IPS-18c (cell line): ENCODE results near the gene SIRPD.
"Not testable (repeated sequence)": the region's sequence is repeated elsewhere in the genome, so short reads cannot be mapped to it uniquely, and the experiment has no call there.

Experiments
- H3K4me3 ChIP-seq: 2 replicates; pipeline ENCODE4 v1.7.0; 2013; ENCODE audit warnings: low read depth, mild to moderate bottlenecking, low read length, moderate library complexity; ENCODE audit not compliant: insufficient read depth
- H3K9me3 ChIP-seq: one replicate; pipeline ENCODE4 v1.6.1; 2013; ENCODE audit warnings: mild to moderate bottlenecking, low read length, moderate library complexity; ENCODE audit not compliant: control insufficient read depth, insufficient read depth

SIRPD gene

GRCh38 chr20:1508574-1508973 lies 48.9 kb downstream of the SIRPD start:
- Histone ChIP-seq H3K4me3 (no peak overlapping the region), H3K9me3 (no peaks in the 10 kb centered on the region)

GRCh38 chr20:1507276-1507675 lies 50.2 kb downstream of the SIRPD start:
- H3K4me3 ChIP-seq = no peak overlapping the region
- H3K9me3 ChIP-seq = no peaks in the 10 kb centered on the region

GRCh38 chr20:1505871-1506270 lies 51.6 kb downstream of the SIRPD start:
- Histone ChIP-seq H3K9me3 (no peaks in the 10 kb centered on the region), H3K4me3 (no peak overlapping the region)

- Histone ChIP-seq H3K4me3 (no peak overlapping the region), H3K9me3 (no peaks in the 10 kb centered on the region)
Measured at GRCh38 chr20:1505361-1505760, 52.1 kb downstream of the SIRPD start.

- Histone ChIP-seq H3K9me3 (no peaks in the 10 kb centered on the region), H3K4me3 (no peak overlapping the region)
Measured at GRCh38 chr20:1503564-1504227, 53.8 kb downstream of the SIRPD start.

- Histone ChIP-seq H3K9me3 (no peaks in the 10 kb centered on the region), H3K4me3 (no peak overlapping the region)
Measured at GRCh38 chr20:1500496-1500895, 57.0 kb downstream of the SIRPD start.

- Histone ChIP-seq H3K4me3 (no peak overlapping the region), H3K9me3 (no peaks in the 10 kb centered on the region)
Measured at GRCh38 chr20:1499528-1500420, 57.7 kb downstream of the SIRPD start.

- H3K4me3 ChIP-seq, H3K9me3 ChIP-seq: not testable (repeated sequence)
Measured at GRCh38 chr20:1497371-1497770, 60.1 kb downstream of the SIRPD start.

GRCh38 chr20:1496930-1497329 lies 60.6 kb downstream of the SIRPD start:
- no peaks in the 10 kb centered on the region for H3K9me3 ChIP-seq
- no peak overlapping the region for H3K4me3 ChIP-seq

- Histone ChIP-seq H3K9me3 (no peaks in the 10 kb centered on the region), H3K4me3 (no peak overlapping the region)
Measured at GRCh38 chr20:1494436-1494835, 63.1 kb downstream of the SIRPD start.

GRCh38 chr20:1493536-1493935 lies 64.0 kb downstream of the SIRPD start:
- Histone ChIP-seq H3K9me3 (no peaks in the 10 kb centered on the region), H3K4me3 (no peak overlapping the region)

GRCh38 chr20:1491860-1492642 lies 65.5 kb downstream of the SIRPD start:
- no peaks in the 10 kb centered on the region for H3K9me3 ChIP-seq
- H3K4me3 ChIP-seq = no peak overlapping the region

GRCh38 chr20:1491281-1491840 lies 66.1 kb downstream of the SIRPD start, which contains the start of gene SIRPB2:
SIRPB2 (minus strand) TSS chr20:1491420; CDS start chr20:1491359, 61 bp downstream.
- Histone ChIP-seq H3K9me3 (no peaks in the 10 kb centered on the region), H3K4me3 (no peak within 1 kb of the TSS)

GRCh38 chr20:1490643-1491195 lies 66.8 kb downstream of the SIRPD start:
- H3K4me3 ChIP-seq = no peak overlapping the region
- no peaks in the 10 kb centered on the region for H3K9me3 ChIP-seq

- H3K9me3 ChIP-seq = no peaks in the 10 kb centered on the region
- H3K4me3 ChIP-seq = no peak overlapping the region
Measured at GRCh38 chr20:1489764-1490436, 67.6 kb downstream of the SIRPD start.

- Histone ChIP-seq H3K9me3 (no peaks in the 10 kb centered on the region), H3K4me3 (no peak overlapping the region)
Measured at GRCh38 chr20:1489325-1489724, 68.2 kb downstream of the SIRPD start.

GRCh38 chr20:1486566-1486965 lies 70.9 kb downstream of the SIRPD start:
- no peaks in the 10 kb centered on the region for H3K9me3 ChIP-seq
- no peak overlapping the region for H3K4me3 ChIP-seq
